ENCODE data around the gene CHTOP. TPM values are rescaled to one million over a fixed set of nuclear protein-coding genes. Genes with fewer than 3 reads are reported as not detected.

The CHTOP gene
- total RNA-seq, 3 donors from 2014 or later, result 37.1 to 112 (median 71.8) TPM

DNA sequence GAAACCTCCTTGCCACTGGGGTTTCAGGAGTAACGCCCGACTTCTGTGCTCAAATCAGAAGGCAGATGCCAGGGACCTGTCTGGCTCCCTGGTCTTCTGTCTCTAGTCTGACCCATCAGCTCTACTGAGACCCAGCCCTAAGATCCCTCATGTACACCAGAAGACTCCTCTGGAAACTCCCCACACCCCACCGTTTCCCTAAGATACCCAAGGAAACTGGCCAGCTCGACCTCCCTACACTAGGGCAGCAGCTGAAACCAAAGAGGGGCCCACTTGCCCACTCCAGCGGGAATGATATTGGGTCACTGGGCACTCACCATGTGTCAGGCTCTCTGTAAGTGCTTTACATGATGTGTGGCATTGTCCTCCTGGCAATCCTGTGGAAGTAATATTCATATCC is 20.5 kb upstream of the CHTOP start:
- no peaks in the 10 kb centered on the region for H3K27me3 ChIP-seq
- H3K27ac ChIP-seq, result peak overlapping the region; percentile 98 to 100
- intact Hi-C loops (cut with DNase I; ENCODE audit: low total_unique reads), result no loop called here
- H3K4me3 ChIP-seq, result peak overlapping the region in 2 of 3 donors; percentile 68 to 83
- H3K9me3 ChIP-seq, result no peaks in the 10 kb centered on the region
- no peak for DNase-seq (ENCODE audit: low spot score in 2 of 2)
- TF ChIP-seq, protein P1, sequence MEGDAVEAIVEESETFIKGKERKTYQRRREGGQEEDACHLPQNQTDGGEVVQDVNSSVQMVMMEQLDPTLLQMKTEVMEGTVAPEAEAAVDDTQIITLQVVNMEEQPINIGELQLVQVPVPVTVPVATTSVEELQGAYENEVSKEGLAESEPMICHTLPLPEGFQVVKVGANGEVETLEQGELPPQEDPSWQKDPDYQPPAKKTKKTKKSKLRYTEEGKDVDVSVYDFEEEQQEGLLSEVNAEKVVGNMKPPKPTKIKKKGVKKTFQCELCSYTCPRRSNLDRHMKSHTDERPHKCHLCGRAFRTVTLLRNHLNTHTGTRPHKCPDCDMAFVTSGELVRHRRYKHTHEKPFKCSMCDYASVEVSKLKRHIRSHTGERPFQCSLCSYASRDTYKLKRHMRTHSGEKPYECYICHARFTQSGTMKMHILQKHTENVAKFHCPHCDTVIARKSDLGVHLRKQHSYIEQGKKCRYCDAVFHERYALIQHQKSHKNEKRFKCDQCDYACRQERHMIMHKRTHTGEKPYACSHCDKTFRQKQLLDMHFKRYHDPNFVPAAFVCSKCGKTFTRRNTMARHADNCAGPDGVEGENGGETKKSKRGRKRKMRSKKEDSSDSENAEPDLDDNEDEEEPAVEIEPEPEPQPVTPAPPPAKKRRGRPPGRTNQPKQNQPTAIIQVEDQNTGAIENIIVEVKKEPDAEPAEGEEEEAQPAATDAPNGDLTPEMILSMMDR (IDR thresholded peaks at IDR 0.05), result no peak
- TF ChIP-seq POLR2A (IDR thresholded peaks at IDR 0.05) (no peak), POLR2AphosphoS5 (IDR thresholded peaks at IDR 0.05) (no peak)
- H3K36me3 ChIP-seq, result no peaks in the 10 kb centered on the region
- peaks cover 16 to 41% of the 10 kb centered on the region in 2 donors for H3K4me1 ChIP-seq

DNA sequence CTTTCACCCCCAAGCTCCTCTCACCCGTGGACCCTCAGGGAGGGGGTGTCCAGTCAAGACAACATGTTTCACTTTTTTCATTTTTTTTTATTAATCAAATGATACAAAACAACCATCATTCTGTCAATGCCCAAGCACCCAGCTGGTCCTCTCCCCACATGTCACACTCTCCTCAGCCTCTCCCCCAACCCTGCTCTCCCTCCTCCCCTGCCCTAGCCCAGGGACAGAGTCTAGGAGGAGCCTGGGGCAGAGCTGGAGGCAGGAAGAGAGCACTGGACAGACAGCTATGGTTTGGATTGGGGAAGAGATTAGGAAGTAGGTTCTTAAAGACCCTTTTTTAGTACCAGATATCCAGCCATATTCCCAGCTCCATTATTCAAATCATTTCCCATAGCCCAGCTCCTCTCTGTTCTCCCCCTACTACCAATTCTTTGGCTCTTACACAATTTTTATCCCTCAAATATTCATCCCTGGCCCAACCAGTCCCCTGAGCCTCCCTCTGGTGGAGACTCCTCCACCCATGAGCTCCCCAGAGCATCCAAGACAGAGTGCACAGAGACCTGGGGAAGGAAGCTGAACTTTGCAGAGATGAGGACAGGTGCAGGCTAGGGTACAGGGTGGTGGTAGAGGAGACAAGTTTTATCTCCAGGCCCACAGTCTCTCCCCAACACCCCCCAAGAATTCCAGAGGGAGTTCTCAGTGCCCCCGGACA is 19.5 kb upstream of the CHTOP start:
- intact Hi-C loops (cut with DNase I; ENCODE audit: low total_unique reads), result no loop called here
- Histone ChIP-seq H3K9me3 (no peaks in the 10 kb centered on the region), H3K27me3 (no peaks in the 10 kb centered on the region), H3K4me1 (peaks cover 14 to 37% of the 10 kb centered on the region in 2 donors), H3K36me3 (no peaks in the 10 kb centered on the region), H3K4me3 (no peak overlapping the region), H3K27ac (peak overlapping the region; percentile 59 to 98)
- no peak for DNase-seq (ENCODE audit: low spot score in 2 of 2)
- TF ChIP-seq, protein P1 (IDR thresholded peaks at IDR 0.05), result no peak
- TF ChIP-seq POLR2A (IDR thresholded peaks at IDR 0.05) (no peak), POLR2AphosphoS5 (IDR thresholded peaks at IDR 0.05) (no peak)

DNA sequence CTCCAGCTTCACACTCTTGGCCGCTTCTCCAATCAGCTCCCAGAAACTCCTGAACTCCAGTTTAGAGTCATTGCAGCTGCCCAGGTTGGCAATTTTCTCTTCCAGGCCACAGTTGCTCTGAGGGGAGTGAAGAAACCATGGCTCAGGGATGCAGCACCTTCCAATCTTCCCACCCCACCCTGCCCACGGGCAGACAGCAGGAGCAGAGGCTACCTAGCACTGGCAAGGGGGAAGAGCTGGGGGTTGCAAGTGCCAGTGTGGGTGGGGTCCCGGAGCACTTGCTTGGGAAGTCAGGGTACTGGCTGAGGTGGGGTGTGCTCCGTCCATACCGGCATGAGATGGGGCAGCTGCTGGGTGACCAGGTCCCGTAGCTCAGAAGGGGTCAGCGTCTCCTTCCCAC is 19.0 kb upstream of the CHTOP start:
- H3K4me3 ChIP-seq, result peak overlapping the region in 1 of 3 donors; percentile 57
- no peaks in the 10 kb centered on the region for H3K9me3 ChIP-seq
- TF ChIP-seq POLR2AphosphoS5 (IDR thresholded peaks at IDR 0.05), result no peak
- TF ChIP-seq, protein P1 (IDR thresholded peaks at IDR 0.05), result no peak
- no peak for TF ChIP-seq POLR2A (IDR thresholded peaks at IDR 0.05)
- H3K36me3 ChIP-seq, result no peaks in the 10 kb centered on the region
- peak overlapping the region; percentile 84 to 98 for H3K27ac ChIP-seq
- intact Hi-C loops (cut with DNase I; ENCODE audit: low total_unique reads), result no loop called here
- H3K27me3 ChIP-seq, result no peaks in the 10 kb centered on the region
- DNase-seq (ENCODE audit: low spot score in 2 of 2), result no peak
- H3K4me1 ChIP-seq, result peaks cover 9 to 32% of the 10 kb centered on the region in 2 donors

DNA sequence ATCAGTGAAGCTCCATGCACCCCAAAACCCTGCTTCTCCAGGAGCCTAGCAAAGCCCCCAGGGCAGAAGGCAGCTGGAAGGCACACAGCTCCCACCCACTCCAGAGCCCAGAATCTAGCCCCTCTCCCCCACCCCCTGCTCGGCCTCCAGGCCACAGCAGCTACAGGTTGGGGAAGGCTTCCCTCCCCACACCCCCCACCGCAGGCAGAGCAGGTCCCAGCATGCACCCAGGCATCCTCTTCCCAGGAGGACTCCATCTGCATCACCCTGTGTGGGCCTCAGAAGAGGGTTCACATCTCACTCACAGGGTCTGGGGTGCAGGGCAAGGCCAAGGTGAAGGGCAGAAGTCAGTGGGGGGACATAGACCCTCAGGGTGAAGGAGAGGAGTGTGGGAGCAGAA is 18.5 kb upstream of the CHTOP start:
- H3K36me3 ChIP-seq, result no peaks in the 10 kb centered on the region
- H3K4me1 ChIP-seq, result peaks cover 9 to 28% of the 10 kb centered on the region in 2 donors
- peak overlapping the region; percentile 82 to 84 for H3K27ac ChIP-seq
- no peaks in the 10 kb centered on the region for H3K9me3 ChIP-seq
- H3K4me3 ChIP-seq, result peak overlapping the region in 2 of 3 donors; percentile 19 to 57
- no peaks in the 10 kb centered on the region for H3K27me3 ChIP-seq
- DNase-seq (ENCODE audit: low spot score in 2 of 2), result no peak
- intact Hi-C loops (cut with DNase I; ENCODE audit: low total_unique reads), result no loop called here
- no peak for TF ChIP-seq POLR2A (IDR thresholded peaks at IDR 0.05)
- TF ChIP-seq, protein P1 (IDR thresholded peaks at IDR 0.05), result no peak
- no peak for TF ChIP-seq POLR2AphosphoS5 (IDR thresholded peaks at IDR 0.05)

DNA sequence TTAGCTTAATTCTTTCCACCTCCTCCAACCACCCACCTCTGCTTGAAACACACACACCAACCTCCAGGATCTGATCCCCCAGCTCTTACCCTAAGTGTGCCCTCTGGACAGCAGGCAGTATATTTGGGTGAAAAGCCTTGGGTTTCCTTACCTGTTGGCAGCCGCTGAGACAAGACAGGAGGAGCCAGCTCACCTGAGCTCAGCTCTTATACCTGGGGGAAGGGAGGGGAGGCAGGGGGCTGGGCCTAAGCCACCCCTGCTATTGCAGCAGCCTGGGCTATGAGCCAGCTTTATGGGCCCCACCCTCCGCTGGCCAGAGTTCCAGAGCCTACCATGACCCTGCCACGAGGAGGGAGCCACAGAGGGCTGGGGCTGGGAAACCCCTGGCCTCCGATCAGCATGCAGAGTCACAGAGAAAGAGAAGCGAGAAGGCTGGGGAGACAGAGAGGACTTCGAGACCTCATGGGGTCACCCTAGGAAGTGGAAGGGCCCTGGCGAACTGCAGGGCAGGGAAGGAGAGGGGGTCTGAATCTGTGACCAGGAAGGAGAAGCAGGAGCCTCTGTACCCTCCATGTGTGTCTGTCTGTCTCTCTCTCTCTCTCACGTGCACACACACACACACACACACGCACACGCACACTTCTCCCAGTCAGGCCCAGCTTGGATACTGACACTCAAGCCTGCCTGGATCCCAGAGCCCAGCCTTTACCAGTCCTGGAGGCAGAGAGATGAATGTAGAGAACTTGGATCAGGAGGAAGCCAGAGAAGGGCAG is 17.5 kb upstream of the CHTOP start, which contains the start of gene S100A14:
TSS of gene S100A14 (minus strand) at position 182 of the 773 bp plus-strand sequence. CDS start 467 bp downstream, outside the sequence.
- peak within 1 kb of the TSS; percentile 82 to 84 for H3K27ac ChIP-seq
- no peaks in the 10 kb centered on the region for H3K27me3 ChIP-seq
- intact Hi-C loops (cut with DNase I; ENCODE audit: low total_unique reads), result no loop called here
- H3K9me3 ChIP-seq, result no peaks in the 10 kb centered on the region
- peak in 1 of 3 donors; percentile 10 for TF ChIP-seq POLR2AphosphoS5 (IDR thresholded peaks at IDR 0.05)
- TF ChIP-seq POLR2A (IDR thresholded peaks at IDR 0.05), result no peak
- TF ChIP-seq, protein P1 (IDR thresholded peaks at IDR 0.05), result no peak
- no peaks in the 10 kb centered on the region for H3K36me3 ChIP-seq
- peak within 1 kb of the TSS in 2 of 3 donors; percentile 19 to 57 for H3K4me3 ChIP-seq
- peak; percentile 73 to 74 for DNase-seq (ENCODE audit: low spot score in 2 of 2)
- H3K4me1 ChIP-seq, result peaks cover 5 to 23% of the 10 kb centered on the region in 2 donors

Measured in breast epithelium (tissue), 4 donors.